Measurements from ENCODE around the gene CFAP126.

The CFAP126 gene

GRCh38 chr1:161342177-161342576 is 25.5 kb downstream of the CFAP126 start:
- TF ChIP-seq SPI1 (IDR thresholded peaks at IDR 0.05; ENCODE audit: borderline replicate concordance, low read depth), result no peak
- TF ChIP-seq CTCF (IDR thresholded peaks at IDR 0.05; ENCODE audit: insufficient read depth, low read length), result no peak
- no peak for TF ChIP-seq GABPA (IDR thresholded peaks at IDR 0.05; ENCODE audit: low read depth)
- no peak for TF ChIP-seq REST (IDR thresholded peaks at IDR 0.05; ENCODE audit: insufficient replicate concordance, low read depth)
- no peak for DNase-seq (ENCODE audit: low read depth in 1 of 2, low spot score in 1 of 2)
- Histone ChIP-seq H3K27ac (replicated peaks) (no peak overlapping the region), H3K4me3 (replicated peaks; ENCODE audit: insufficient read depth, low read length) (no peak overlapping the region), H3K27me3 (ENCODE audit: insufficient read depth, poor library complexity, severe bottlenecking) (no peaks in the 10 kb centered on the region)

- H3K27ac ChIP-seq (replicated peaks), result no peak overlapping the region
- no peak for TF ChIP-seq POLR2AphosphoS5 (IDR thresholded peaks at IDR 0.05; ENCODE audit: low read depth)
- TF ChIP-seq GABPA (IDR thresholded peaks at IDR 0.05; ENCODE audit: low read depth), result no peak
- TF ChIP-seq REST (IDR thresholded peaks at IDR 0.05; ENCODE audit: insufficient replicate concordance, low read depth), result no peak
- no peak for TF ChIP-seq CTCF (IDR thresholded peaks at IDR 0.05; ENCODE audit: insufficient read depth, low read length)
- TF ChIP-seq SPI1 (IDR thresholded peaks at IDR 0.05; ENCODE audit: borderline replicate concordance, low read depth), result no peak
- no peak for DNase-seq (ENCODE audit: low read depth in 1 of 2, low spot score in 1 of 2)
- no peak overlapping the region for H3K4me3 ChIP-seq (replicated peaks; ENCODE audit: insufficient read depth, low read length)
- H3K27me3 ChIP-seq (ENCODE audit: insufficient read depth, poor library complexity, severe bottlenecking), result no peaks in the 10 kb centered on the region
Measured at GRCh38 chr1:161335796-161336195, 31.9 kb downstream of the CFAP126 start.

- no peak for DNase-seq (ENCODE audit: low read depth in 1 of 2, low spot score in 1 of 2)
- TF ChIP-seq CTCF (IDR thresholded peaks at IDR 0.05; ENCODE audit: insufficient read depth, low read length) (no peak), REST (IDR thresholded peaks at IDR 0.05; ENCODE audit: insufficient replicate concordance, low read depth) (no peak), GABPA (IDR thresholded peaks at IDR 0.05; ENCODE audit: low read depth) (no peak), POLR2AphosphoS5 (IDR thresholded peaks at IDR 0.05; ENCODE audit: low read depth) (no peak), SPI1 (IDR thresholded peaks at IDR 0.05; ENCODE audit: borderline replicate concordance, low read depth) (no peak)
- H3K4me3 ChIP-seq (replicated peaks; ENCODE audit: insufficient read depth, low read length), result no peak overlapping the region
- no peaks in the 10 kb centered on the region for H3K27me3 ChIP-seq (ENCODE audit: insufficient read depth, poor library complexity, severe bottlenecking)
- no peak overlapping the region for H3K27ac ChIP-seq (replicated peaks)
Measured at GRCh38 chr1:161333166-161333565, 34.5 kb downstream of the CFAP126 start.
